ENCODE results near the gene GNMT. TPM values are rescaled to one million over a fixed set of nuclear protein-coding genes. Genes with fewer than 3 reads are reported as not detected.

GNMT gene
- polyA plus RNA-seq, 1 of the 3 experiments (the other 2 are of a cell fraction): 2.0 TPM

DNA sequence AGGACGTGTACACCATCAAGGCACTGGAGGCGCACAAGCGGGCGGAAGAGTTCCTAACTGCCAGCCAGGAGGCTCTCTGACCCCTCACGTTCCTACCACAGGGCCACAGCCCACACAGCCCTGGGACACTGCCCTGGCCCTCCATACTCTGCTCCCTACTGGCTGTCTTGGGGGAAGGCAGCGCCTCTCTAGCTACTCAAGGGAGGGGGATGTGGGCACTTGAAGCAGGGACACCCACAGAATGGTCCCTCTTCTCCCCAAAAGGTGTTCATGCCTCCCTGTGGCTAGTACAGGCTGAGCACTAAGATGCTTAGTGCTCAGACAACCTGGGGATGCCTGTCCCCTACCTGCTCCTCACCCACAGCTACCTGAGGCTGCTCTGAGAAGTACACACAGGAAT lies 50.7 kb downstream of the GNMT start (continued):
- TF ChIP-seq, protein P1, sequence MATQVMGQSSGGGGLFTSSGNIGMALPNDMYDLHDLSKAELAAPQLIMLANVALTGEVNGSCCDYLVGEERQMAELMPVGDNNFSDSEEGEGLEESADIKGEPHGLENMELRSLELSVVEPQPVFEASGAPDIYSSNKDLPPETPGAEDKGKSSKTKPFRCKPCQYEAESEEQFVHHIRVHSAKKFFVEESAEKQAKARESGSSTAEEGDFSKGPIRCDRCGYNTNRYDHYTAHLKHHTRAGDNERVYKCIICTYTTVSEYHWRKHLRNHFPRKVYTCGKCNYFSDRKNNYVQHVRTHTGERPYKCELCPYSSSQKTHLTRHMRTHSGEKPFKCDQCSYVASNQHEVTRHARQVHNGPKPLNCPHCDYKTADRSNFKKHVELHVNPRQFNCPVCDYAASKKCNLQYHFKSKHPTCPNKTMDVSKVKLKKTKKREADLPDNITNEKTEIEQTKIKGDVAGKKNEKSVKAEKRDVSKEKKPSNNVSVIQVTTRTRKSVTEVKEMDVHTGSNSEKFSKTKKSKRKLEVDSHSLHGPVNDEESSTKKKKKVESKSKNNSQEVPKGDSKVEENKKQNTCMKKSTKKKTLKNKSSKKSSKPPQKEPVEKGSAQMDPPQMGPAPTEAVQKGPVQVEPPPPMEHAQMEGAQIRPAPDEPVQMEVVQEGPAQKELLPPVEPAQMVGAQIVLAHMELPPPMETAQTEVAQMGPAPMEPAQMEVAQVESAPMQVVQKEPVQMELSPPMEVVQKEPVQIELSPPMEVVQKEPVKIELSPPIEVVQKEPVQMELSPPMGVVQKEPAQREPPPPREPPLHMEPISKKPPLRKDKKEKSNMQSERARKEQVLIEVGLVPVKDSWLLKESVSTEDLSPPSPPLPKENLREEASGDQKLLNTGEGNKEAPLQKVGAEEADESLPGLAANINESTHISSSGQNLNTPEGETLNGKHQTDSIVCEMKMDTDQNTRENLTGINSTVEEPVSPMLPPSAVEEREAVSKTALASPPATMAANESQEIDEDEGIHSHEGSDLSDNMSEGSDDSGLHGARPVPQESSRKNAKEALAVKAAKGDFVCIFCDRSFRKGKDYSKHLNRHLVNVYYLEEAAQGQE (IDR thresholded peaks at IDR 0.05; ENCODE audit: low read depth, low read length): no peak
- TF ChIP-seq RXRA (IDR thresholded peaks at IDR 0.05; ENCODE audit: borderline replicate concordance, low read depth) (no peak), YY1 (IDR thresholded peaks at IDR 0.05; ENCODE audit: low read depth) (no peak)

DNA sequence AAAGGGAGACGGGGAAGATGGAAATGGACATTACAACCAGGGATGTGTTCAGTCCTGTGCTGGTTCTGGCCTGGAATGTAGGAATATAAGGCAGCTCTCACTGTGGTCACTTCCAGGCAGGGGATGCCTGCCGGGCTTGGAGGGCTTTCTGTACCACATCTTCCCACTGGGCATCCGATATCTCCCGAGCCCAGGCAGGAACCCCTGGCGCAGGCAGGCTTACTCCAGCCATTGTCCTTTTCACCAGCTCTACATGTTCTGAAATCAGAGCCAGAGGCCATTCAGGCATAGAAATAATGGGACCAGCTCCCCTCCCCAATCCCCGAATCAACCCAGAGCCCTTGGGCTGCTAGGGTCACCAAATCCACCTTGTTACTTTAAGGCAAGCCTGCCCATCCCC lies 51.8 kb downstream of the GNMT start:
- ChIA-PET POLR2A (interaction anchor here (0.5 to 1.2 kb wide), 4 partner anchors 12 to 67 kb away, joined by 3 read pairs; partner anchors contain the start of gene PPP2R5D), CTCF (interaction anchor here (0.7 to 1.3 kb wide), 5 partner anchors 13 to 158 kb away, joined by 3 read pairs; no protein-coding TSS in a partner anchor)
- no peak for DNase-seq
- peak overlapping the region; percentile 92 for H3K4me2 ChIP-seq
- peak overlapping the region; percentile 47 to 85 for H3K4me3 ChIP-seq (ENCODE audit: low read depth in 2 of 2, low read length in 1 of 2)
- no peaks in the 10 kb centered on the region for H3K9me3 ChIP-seq
- TF ChIP-seq, protein P2, sequence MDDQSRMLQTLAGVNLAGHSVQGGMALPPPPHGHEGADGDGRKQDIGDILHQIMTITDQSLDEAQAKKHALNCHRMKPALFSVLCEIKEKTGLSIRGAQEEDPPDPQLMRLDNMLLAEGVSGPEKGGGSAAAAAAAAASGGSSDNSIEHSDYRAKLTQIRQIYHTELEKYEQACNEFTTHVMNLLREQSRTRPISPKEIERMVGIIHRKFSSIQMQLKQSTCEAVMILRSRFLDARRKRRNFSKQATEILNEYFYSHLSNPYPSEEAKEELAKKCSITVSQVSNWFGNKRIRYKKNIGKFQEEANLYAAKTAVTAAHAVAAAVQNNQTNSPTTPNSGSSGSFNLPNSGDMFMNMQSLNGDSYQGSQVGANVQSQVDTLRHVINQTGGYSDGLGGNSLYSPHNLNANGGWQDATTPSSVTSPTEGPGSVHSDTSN (IDR thresholded peaks at IDR 0.05): no peak
- TF ChIP-seq FOXM1 (IDR thresholded peaks at IDR 0.05; ENCODE audit: low read depth) (no peak), RCOR1 (IDR thresholded peaks at IDR 0.05; ENCODE audit: low read length) (no peak), RFX5 (IDR thresholded peaks at IDR 0.05; ENCODE audit: low read length) (no peak), EZH2phosphoT487 (IDR thresholded peaks at IDR 0.05; ENCODE audit: borderline replicate concordance, low read depth) (no peak), NFIC (IDR thresholded peaks at IDR 0.05; ENCODE audit: borderline replicate concordance) (no peak), TEAD4 (IDR thresholded peaks at IDR 0.05; ENCODE audit: borderline replicate concordance, insufficient read depth) (no peak), POLR2AphosphoS5 (IDR thresholded peaks at IDR 0.05; ENCODE audit: low read depth, low read length) (no peak), RAD21 (IDR thresholded peaks at IDR 0.05; ENCODE audit: low read length) (no peak), EP300 (IDR thresholded peaks at IDR 0.05; ENCODE audit: borderline replicate concordance in 1 of 2, low read depth in 1 of 2, low read length in 1 of 2) (no peak), RXRA (IDR thresholded peaks at IDR 0.05; ENCODE audit: borderline replicate concordance, low read depth) (no peak), SMC3 (IDR thresholded peaks at IDR 0.05; ENCODE audit: low read depth, low read length) (no peak), YY1 (IDR thresholded peaks at IDR 0.05; ENCODE audit: low read depth) (no peak), MXI1 (IDR thresholded peaks at IDR 0.05; ENCODE audit: low read depth, low read length) (no peak)
- TF ChIP-seq, protein P3, sequence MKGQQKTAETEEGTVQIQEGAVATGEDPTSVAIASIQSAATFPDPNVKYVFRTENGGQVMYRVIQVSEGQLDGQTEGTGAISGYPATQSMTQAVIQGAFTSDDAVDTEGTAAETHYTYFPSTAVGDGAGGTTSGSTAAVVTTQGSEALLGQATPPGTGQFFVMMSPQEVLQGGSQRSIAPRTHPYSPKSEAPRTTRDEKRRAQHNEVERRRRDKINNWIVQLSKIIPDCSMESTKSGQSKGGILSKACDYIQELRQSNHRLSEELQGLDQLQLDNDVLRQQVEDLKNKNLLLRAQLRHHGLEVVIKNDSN (IDR thresholded peaks at IDR 0.05; ENCODE audit: borderline replicate concordance, low read depth): no peak
- TF ChIP-seq, protein P4, sequence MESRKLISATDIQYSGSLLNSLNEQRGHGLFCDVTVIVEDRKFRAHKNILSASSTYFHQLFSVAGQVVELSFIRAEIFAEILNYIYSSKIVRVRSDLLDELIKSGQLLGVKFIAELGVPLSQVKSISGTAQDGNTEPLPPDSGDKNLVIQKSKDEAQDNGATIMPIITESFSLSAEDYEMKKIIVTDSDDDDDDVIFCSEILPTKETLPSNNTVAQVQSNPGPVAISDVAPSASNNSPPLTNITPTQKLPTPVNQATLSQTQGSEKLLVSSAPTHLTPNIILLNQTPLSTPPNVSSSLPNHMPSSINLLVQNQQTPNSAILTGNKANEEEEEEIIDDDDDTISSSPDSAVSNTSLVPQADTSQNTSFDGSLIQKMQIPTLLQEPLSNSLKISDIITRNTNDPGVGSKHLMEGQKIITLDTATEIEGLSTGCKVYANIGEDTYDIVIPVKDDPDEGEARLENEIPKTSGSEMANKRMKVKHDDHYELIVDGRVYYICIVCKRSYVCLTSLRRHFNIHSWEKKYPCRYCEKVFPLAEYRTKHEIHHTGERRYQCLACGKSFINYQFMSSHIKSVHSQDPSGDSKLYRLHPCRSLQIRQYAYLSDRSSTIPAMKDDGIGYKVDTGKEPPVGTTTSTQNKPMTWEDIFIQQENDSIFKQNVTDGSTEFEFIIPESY (IDR thresholded peaks at IDR 0.05; ENCODE audit: borderline replicate concordance, low read depth): no peak
- TF ChIP-seq, protein P1 (IDR thresholded peaks at IDR 0.05; ENCODE audit: low read depth, low read length): no peak
- TF ChIP-seq, protein P5, sequence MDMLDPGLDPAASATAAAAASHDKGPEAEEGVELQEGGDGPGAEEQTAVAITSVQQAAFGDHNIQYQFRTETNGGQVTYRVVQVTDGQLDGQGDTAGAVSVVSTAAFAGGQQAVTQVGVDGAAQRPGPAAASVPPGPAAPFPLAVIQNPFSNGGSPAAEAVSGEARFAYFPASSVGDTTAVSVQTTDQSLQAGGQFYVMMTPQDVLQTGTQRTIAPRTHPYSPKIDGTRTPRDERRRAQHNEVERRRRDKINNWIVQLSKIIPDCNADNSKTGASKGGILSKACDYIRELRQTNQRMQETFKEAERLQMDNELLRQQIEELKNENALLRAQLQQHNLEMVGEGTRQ (IDR thresholded peaks at IDR 0.05; ENCODE audit: borderline replicate concordance, low read depth, low read length): no peak
- peaks cover 61% of the 10 kb centered on the region for H3K79me2 ChIP-seq (ENCODE audit: insufficient read depth)
- H3K9me2 ChIP-seq: no peaks in the 10 kb centered on the region
- peaks cover 24 to 50% of the 10 kb centered on the region in 2 experiments for H3K36me3 ChIP-seq (replicated peaks in 1 of 2; ENCODE audit: control insufficient read depth in 1 of 2, insufficient read depth in 2 of 2, low read length in 1 of 2)
- H3K9ac ChIP-seq: peak overlapping the region; percentile 80
- peaks cover 12% of the 10 kb centered on the region; the same call in 1 of the 2 replicates for H4K20me1 ChIP-seq (ENCODE audit: insufficient read depth)
- no peaks in the 10 kb centered on the region for H3K27me3 ChIP-seq (ENCODE audit: insufficient read depth)
- H2AFZ ChIP-seq (ENCODE audit: low read depth): no peak overlapping the region
- WGBS (ENCODE audit: low lambda C conversion rate): 75% methylated on average over 2 of the region's 6 CpGs
- H3F3A ChIP-seq (replicated peaks; ENCODE audit: insufficient read depth): peaks cover 13% of the 10 kb centered on the region
- H3K4me1 ChIP-seq (ENCODE audit: control insufficient read depth in 1 of 2, insufficient read depth in 2 of 2, low read depth in 1 of 2, low read length in 1 of 2): peaks cover 3 to 34% of the 10 kb centered on the region in 2 experiments; a peak in 3 of 4 replicates
- H3K27ac ChIP-seq (ENCODE audit: low read depth in 2 of 2, low read length in 1 of 2): peak overlapping the region in 1 of 2 experiments; percentile 2; a peak in 1 of 4 replicates

All from SK-N-SH (cell line).